Measurements from ENCODE around the gene AIFM2. TPM values are rescaled to one million over a fixed set of nuclear protein-coding genes. Genes with fewer than 3 reads are reported as not detected.
A peak's percentile ranks its signal among the peaks of the same experiment; 100 is the strongest.

AIFM2 gene
- total and polyA plus RNA-seq, 11 donors, result 12.9 to 31.8 (median 18.1) TPM

GRCh38 chr10:70139151-70139996, 6.7 kb upstream of the AIFM2 start:
- H3K36me3 ChIP-seq, result peaks cover 0 to 16% (median 6%) of the 10 kb centered on the region in 9 donors
- no peaks in the 10 kb centered on the region for H3K27me3 ChIP-seq
- 87 to 96% (median 91%) methylated on average over 8 to 11 of the region's 11 CpGs for WGBS, 4 donors
- H3K9me3 ChIP-seq, result no peaks in the 10 kb centered on the region
- peaks cover 0 to 2% (median 0%) of the 10 kb centered on the region in 12 donors for H3K4me1 ChIP-seq
- DNase-seq, result no peak
- ATAC-seq, result no peak
- intact Hi-C loops (cut with DNase I), result no loop called here
- TF ChIP-seq CTCF (IDR thresholded peaks at IDR 0.05) (no peak), POLR2A (IDR thresholded peaks at IDR 0.05) (no peak)
- H3K27ac ChIP-seq, result no peak overlapping the region
- H3K4me3 ChIP-seq, result no peak overlapping the region

- H3K36me3 ChIP-seq, result peaks cover 0 to 16% (median 6%) of the 10 kb centered on the region in 9 donors
- H3K27me3 ChIP-seq, result no peaks in the 10 kb centered on the region
- H3K4me3 ChIP-seq, result no peak overlapping the region
- intact Hi-C loops (cut with DNase I), result no loop called here
- no peak overlapping the region for H3K27ac ChIP-seq
- no peak for TF ChIP-seq POLR2A (IDR thresholded peaks at IDR 0.05)
- no peak for TF ChIP-seq CTCF (IDR thresholded peaks at IDR 0.05)
- H3K4me1 ChIP-seq, result peaks cover 0 to 4% (median 2%) of the 10 kb centered on the region in 12 donors
- peak in 1 of 5 donors; percentile 11 for DNase-seq
- WGBS, 4 donors, result 91 to 96% (median 94%) methylated on average over 13 to 14 of the region's 14 CpGs
- no peak for ATAC-seq
- no peaks in the 10 kb centered on the region for H3K9me3 ChIP-seq
These were observed 5.6 kb upstream of the AIFM2 start for GRCh38 chr10:70137927-70138883.

GRCh38 chr10:70137135-70137534, 4.5 kb upstream of the AIFM2 start:
- Histone ChIP-seq H3K27ac (no peak overlapping the region), H3K9me3 (no peaks in the 10 kb centered on the region), H3K27me3 (no peaks in the 10 kb centered on the region), H3K36me3 (peaks cover 0 to 16% (median 6%) of the 10 kb centered on the region in 9 donors), H3K4me1 (peaks cover 0 to 11% (median 4%) of the 10 kb centered on the region in 12 donors), H3K4me3 (no peak overlapping the region)
- no peak for TF ChIP-seq POLR2A (IDR thresholded peaks at IDR 0.05)
- no peak for TF ChIP-seq CTCF (IDR thresholded peaks at IDR 0.05)
- 71 to 88% (median 82%) methylated on average over 9 of the region's 9 CpGs for WGBS, 4 donors
- no peak for DNase-seq
- ATAC-seq, result no peak
- intact Hi-C loops (cut with DNase I), result no loop called here

GRCh38 chr10:70135684-70136083, 3.1 kb upstream of the AIFM2 start:
- Histone ChIP-seq H3K36me3 (peaks cover 0 to 12% (median 6%) of the 10 kb centered on the region in 9 donors), H3K27me3 (no peaks in the 10 kb centered on the region), H3K4me1 (peaks cover 0 to 25% (median 16%) of the 10 kb centered on the region in 12 donors), H3K9me3 (no peaks in the 10 kb centered on the region), H3K27ac (no peak overlapping the region), H3K4me3 (no peak overlapping the region)
- no peak for TF ChIP-seq POLR2A (IDR thresholded peaks at IDR 0.05)
- TF ChIP-seq CTCF (IDR thresholded peaks at IDR 0.05), result no peak
- WGBS, 4 donors, result 77 to 90% (median 80%) methylated on average over 7 of the region's 7 CpGs
- ATAC-seq (no peak), DNase-seq (peak in 1 of 5 donors; percentile 11)
- intact Hi-C loops (cut with DNase I), result no loop called here

Data from heart left ventricle (tissue), 16 donors.